ENCODE measurements around the gene SEMA5A.

The SEMA5A gene

GRCh38 chr5:9394221-9394620, 151.7 kb downstream of the SEMA5A start:
- DNase-seq: no peak

GRCh38 chr5:9392625-9393024, 153.2 kb downstream of the SEMA5A start:
- DNase-seq: no peak

- DNase-seq: no peak
Measured at GRCh38 chr5:9391080-9391479, 154.8 kb downstream of the SEMA5A start.

GRCh38 chr5:9390113-9390512, 155.8 kb downstream of the SEMA5A start:
- DNase-seq: no peak

GRCh38 chr5:9388941-9389674, 156.8 kb downstream of the SEMA5A start:
- DNase-seq: no peak

GRCh38 chr5:9387879-9388278, 158.0 kb downstream of the SEMA5A start:
- DNase-seq: no peak

GRCh38 chr5:9386945-9387344, 158.9 kb downstream of the SEMA5A start:
- DNase-seq: no peak

- DNase-seq: no peak
Measured at GRCh38 chr5:9382522-9382921, 163.4 kb downstream of the SEMA5A start.

GRCh38 chr5:9381464-9381863, 164.4 kb downstream of the SEMA5A start:
- DNase-seq: no peak

GRCh38 chr5:9380109-9380508, 165.8 kb downstream of the SEMA5A start:
- no peak for DNase-seq

- DNase-seq: no peak
Measured at GRCh38 chr5:9376363-9377117, 169.3 kb downstream of the SEMA5A start.

- DNase-seq: no peak
Measured at GRCh38 chr5:9375756-9376155, 170.1 kb downstream of the SEMA5A start.

GRCh38 chr5:9374025-9374424, 171.8 kb downstream of the SEMA5A start:
- no peak for DNase-seq

GRCh38 chr5:9373571-9373970, 172.3 kb downstream of the SEMA5A start:
- no peak for DNase-seq

- no peak for DNase-seq
Measured at GRCh38 chr5:9370256-9370655, 175.6 kb downstream of the SEMA5A start.

- no peak for DNase-seq
Measured at GRCh38 chr5:9365512-9365911, 180.4 kb downstream of the SEMA5A start.

GRCh38 chr5:9363449-9363848, 182.4 kb downstream of the SEMA5A start:
- no peak for DNase-seq

- DNase-seq: no peak
Measured at GRCh38 chr5:9363026-9363425, 182.8 kb downstream of the SEMA5A start.

- no peak for DNase-seq
Measured at GRCh38 chr5:9362600-9362999, 183.3 kb downstream of the SEMA5A start.

- peak; percentile 65 to 81 for DNase-seq
Measured at GRCh38 chr5:9361835-9362234, 184.0 kb downstream of the SEMA5A start.

GRCh38 chr5:9358961-9359685, 186.8 kb downstream of the SEMA5A start:
- DNase-seq: no peak

- no peak for DNase-seq
Measured at GRCh38 chr5:9356351-9356825, 189.5 kb downstream of the SEMA5A start.

GRCh38 chr5:9354336-9355081, 191.4 kb downstream of the SEMA5A start:
- no peak for DNase-seq

All from NCI-H446 (cell line).